DOHH2 (cell line): ENCODE measurements around the gene CALHM6.

Experiments used
- H3F3A ChIP-seq: fragments of 200-600 bp; sonication (generic), shearing (Covaris generic); 2 replicates; pipeline ENCODE4 v1.6.0; 2016; ENCODE audit warnings: antibody characterized with exemption, mild to moderate bottlenecking; ENCODE audit not compliant: control insufficient read depth, insufficient read depth
- H3K27ac ChIP-seq: fragments of 200-600 bp; sonication (generic); 2 replicates; pipeline ENCODE4 v1.5.1; 2014; ENCODE audit warnings: low read depth, mild to moderate bottlenecking, low read length, moderate library complexity
- H3K27me3 ChIP-seq: fragments of 200-600 bp; sonication (generic); 2 replicates; pipeline ENCODE4 v1.6.1; 2014; ENCODE audit warnings: mild to moderate bottlenecking, low read length, mixed read lengths; ENCODE audit not compliant: control insufficient read depth
- H3K36me3 ChIP-seq: fragments of 200-600 bp; sonication (generic); 2 replicates; pipeline ENCODE4 v1.6.1; 2014; ENCODE audit warnings: mild to moderate bottlenecking, low read length, moderate library complexity, mixed read lengths; ENCODE audit not compliant: control insufficient read depth
- H3K4me1 ChIP-seq: fragments of 200-600 bp; sonication (generic); 2 replicates; pipeline ENCODE4 v1.6.1; 2014; ENCODE audit warnings: mild to moderate bottlenecking, low read length, mixed read lengths; ENCODE audit not compliant: control insufficient read depth
- H3K4me2 ChIP-seq: fragments of 200-600 bp; sonication (generic); 2 replicates; pipeline ENCODE4 v1.6.0; 2014; ENCODE audit warnings: mild to moderate bottlenecking, low read length, moderate library complexity
- H3K4me3 ChIP-seq: fragments of 200-600 bp; sonication (generic); 2 replicates; pipeline ENCODE4 v1.5.1; 2014; ENCODE audit warnings: mild to moderate bottlenecking, low read length, mixed read lengths
- H3K79me2 ChIP-seq: fragments of 200-600 bp; sonication (generic); 2 replicates; pipeline ENCODE4 v1.6.1; 2014; ENCODE audit warnings: mild to moderate bottlenecking, low read length, mixed read lengths; ENCODE audit not compliant: control insufficient read depth
- H3K9me2 ChIP-seq: fragments of 200-600 bp; sonication (generic); replicated peaks from 2 replicates; pipeline ENCODE4 v1.6.1; 2014; ENCODE audit warnings: mild to moderate bottlenecking, low read length, mixed read lengths; ENCODE audit not compliant: control insufficient read depth
- H3K9me3 ChIP-seq: fragments of 200-600 bp; sonication (generic); 2 replicates; pipeline ENCODE4 v1.6.1; 2014; ENCODE audit warnings: antibody characterized with exemption, low read length, mixed read lengths; ENCODE audit not compliant: control insufficient read depth, insufficient read depth
- H4K20me1 ChIP-seq: fragments of 200-600 bp; sonication (generic); 2 replicates; pipeline ENCODE4 v1.6.0; 2014; ENCODE audit warnings: low read depth, mild to moderate bottlenecking, antibody characterized with exemption, low read length, moderate library complexity; ENCODE audit not compliant: control insufficient read depth, insufficient read depth
- EZH2phosphoT487 ChIP-seq: fragments of 200-600 bp; sonication (generic); IDR thresholded peaks from 2 replicates; pipeline ENCODE4 v1.6.1; 2017; ENCODE audit warnings: borderline replicate concordance, mild to moderate bottlenecking, antibody characterized with exemption, low read length, moderate library complexity, mixed read lengths
- TF ChIP-seq, protein P1 (sequence below): fragments of 200-600 bp; sonication (generic); IDR thresholded peaks from one replicate; pipeline ENCODE4 v1.5.1; 2014; ENCODE audit warnings: antibody characterized with exemption, mild to moderate bottlenecking, low read depth, low read length; ENCODE audit not compliant: poor library complexity, severe bottlenecking

CALHM6 gene

DNA sequence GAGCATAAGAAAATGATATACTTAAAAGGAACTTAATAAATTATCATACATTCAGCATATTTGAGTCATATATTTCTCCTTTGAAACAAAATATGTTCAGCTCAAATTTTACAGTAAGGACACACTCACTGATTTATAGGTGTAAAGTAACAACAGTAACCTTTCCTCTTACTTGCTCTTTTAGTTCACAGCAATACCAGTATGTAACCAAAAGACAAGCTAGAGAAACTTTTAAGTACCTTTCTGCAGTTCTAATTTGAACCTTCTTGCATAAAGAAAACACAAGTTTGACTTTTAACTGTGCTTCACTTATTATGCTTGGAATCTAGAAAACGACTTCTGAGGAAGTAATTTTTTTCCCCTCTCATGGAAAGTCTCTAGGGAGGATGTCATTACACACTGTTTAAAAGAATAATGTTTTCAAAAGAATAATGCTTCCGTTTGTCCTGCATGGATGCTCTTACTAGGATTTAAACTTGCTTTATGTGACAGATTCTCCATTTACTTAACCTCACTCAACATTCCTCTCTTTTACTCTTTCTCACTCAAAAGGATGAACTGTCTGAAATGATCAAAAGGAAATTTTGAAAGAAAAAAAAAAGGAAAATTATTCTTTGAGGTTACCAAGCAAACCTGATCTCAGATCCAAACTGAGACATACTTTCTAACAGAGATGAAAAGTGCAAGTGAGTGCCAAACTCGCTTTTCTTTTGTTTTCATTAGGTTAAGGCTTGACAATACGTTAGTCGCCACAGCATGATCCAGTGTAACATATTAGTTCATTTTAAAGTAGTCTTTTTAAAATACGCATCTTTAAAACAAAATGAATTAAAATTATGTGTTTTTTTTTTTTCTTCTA lies 22.4 kb upstream of the CALHM6 start:
- Histone ChIP-seq H3K4me2 (no peak overlapping the region), H3K4me1 (peaks cover 6% of the 10 kb centered on the region; the same call in 1 of the 2 replicates), H3K4me3 (no peak overlapping the region), H3F3A (no peaks in the 10 kb centered on the region), H3K79me2 (no peaks in the 10 kb centered on the region), H3K27ac (no peak overlapping the region), H3K9me3 (no peaks in the 10 kb centered on the region), H4K20me1 (no peaks in the 10 kb centered on the region), H3K27me3 (peaks cover 26% of the 10 kb centered on the region), H3K36me3 (no peaks in the 10 kb centered on the region), H3K9me2 (no peaks in the 10 kb centered on the region)
- TF ChIP-seq, protein P1, sequence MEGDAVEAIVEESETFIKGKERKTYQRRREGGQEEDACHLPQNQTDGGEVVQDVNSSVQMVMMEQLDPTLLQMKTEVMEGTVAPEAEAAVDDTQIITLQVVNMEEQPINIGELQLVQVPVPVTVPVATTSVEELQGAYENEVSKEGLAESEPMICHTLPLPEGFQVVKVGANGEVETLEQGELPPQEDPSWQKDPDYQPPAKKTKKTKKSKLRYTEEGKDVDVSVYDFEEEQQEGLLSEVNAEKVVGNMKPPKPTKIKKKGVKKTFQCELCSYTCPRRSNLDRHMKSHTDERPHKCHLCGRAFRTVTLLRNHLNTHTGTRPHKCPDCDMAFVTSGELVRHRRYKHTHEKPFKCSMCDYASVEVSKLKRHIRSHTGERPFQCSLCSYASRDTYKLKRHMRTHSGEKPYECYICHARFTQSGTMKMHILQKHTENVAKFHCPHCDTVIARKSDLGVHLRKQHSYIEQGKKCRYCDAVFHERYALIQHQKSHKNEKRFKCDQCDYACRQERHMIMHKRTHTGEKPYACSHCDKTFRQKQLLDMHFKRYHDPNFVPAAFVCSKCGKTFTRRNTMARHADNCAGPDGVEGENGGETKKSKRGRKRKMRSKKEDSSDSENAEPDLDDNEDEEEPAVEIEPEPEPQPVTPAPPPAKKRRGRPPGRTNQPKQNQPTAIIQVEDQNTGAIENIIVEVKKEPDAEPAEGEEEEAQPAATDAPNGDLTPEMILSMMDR, result no peak
- no peak for TF ChIP-seq EZH2phosphoT487

DNA sequence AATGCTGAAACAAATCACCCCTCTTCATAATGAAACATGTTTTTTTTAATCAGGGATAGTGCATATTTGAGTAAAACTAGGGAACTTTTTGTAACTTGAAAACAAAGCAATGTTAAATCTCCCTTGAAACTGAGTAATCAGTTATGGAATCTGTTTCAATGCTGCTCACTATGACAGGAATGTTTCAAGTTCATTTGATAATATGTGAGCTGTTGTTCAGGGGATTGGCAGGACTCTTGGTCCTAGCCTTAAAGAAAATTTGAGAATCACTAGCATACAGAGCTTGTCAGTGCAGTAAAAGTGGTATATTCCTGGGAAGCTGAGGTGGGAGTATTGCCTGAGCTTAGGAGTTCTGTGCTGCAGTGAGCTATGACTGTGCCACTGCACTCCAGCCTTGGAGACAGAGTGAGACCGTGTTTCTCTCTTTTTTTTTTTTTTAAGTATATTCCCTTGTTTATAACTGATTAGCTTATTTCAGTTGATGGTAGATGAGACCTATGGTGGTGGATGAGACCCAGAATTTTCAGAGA lies 21.6 kb upstream of the CALHM6 start:
- H3K27me3 ChIP-seq, result peaks cover 29% of the 10 kb centered on the region
- H3K4me2 ChIP-seq, result no peak overlapping the region
- no peaks in the 10 kb centered on the region for H3F3A ChIP-seq
- TF ChIP-seq, protein P1, result no peak
- H3K79me2 ChIP-seq, result no peaks in the 10 kb centered on the region
- H3K27ac ChIP-seq, result no peak overlapping the region
- H3K4me3 ChIP-seq, result no peak overlapping the region
- H4K20me1 ChIP-seq, result no peaks in the 10 kb centered on the region
- H3K36me3 ChIP-seq, result no peaks in the 10 kb centered on the region
- H3K4me1 ChIP-seq, result peaks cover 6% of the 10 kb centered on the region; the same call in 1 of the 2 replicates
- H3K9me3 ChIP-seq, result no peaks in the 10 kb centered on the region
- H3K9me2 ChIP-seq, result no peaks in the 10 kb centered on the region

GRCh38 chr6:116443105-116443504 lies 18.1 kb upstream of the CALHM6 start:
- peaks cover 29% of the 10 kb centered on the region for H3K27me3 ChIP-seq
- H3K79me2 ChIP-seq, result no peaks in the 10 kb centered on the region
- no peak overlapping the region for H3K4me2 ChIP-seq
- H3K27ac ChIP-seq, result no peak overlapping the region
- H3F3A ChIP-seq, result no peaks in the 10 kb centered on the region
- no peaks in the 10 kb centered on the region for H3K9me3 ChIP-seq
- no peak overlapping the region for H3K4me3 ChIP-seq
- no peaks in the 10 kb centered on the region for H3K36me3 ChIP-seq
- H3K4me1 ChIP-seq, result peaks cover 6% of the 10 kb centered on the region; the same call in 1 of the 2 replicates
- no peaks in the 10 kb centered on the region for H4K20me1 ChIP-seq
- H3K9me2 ChIP-seq, result no peaks in the 10 kb centered on the region
- TF ChIP-seq, protein P1, result no peak
- TF ChIP-seq EZH2phosphoT487, result no peak
